H1 (cell line): ENCODE data around the gene L3MBTL3. TPM values are rescaled to one million over a fixed set of nuclear protein-coding genes. Genes with fewer than 3 reads are reported as not detected.

Experiments
- CTCF ChIA-PET: fragments of 300-600 bp; sonication (Branson Sonifier 250); formaldehyde crosslinking; loops from one replicate; lab custom pipeline; 2021; ENCODE audit not compliant: partially characterized antibody; lab: Charles Lee
- POLR2A ChIA-PET: fragments of 300-600 bp; sonication (Branson Sonifier 250); formaldehyde crosslinking; loops from one replicate; lab custom pipeline; 2021; ENCODE audit warnings: inconsistent platforms; ENCODE audit not compliant: partially characterized antibody; lab: Charles Lee
- DNase-seq, 2 experiments: peaks; one replicate each; pipeline versions ENCODE4 v3.0.0 to v3.0.0-alpha.2; 2010 to 2022; ENCODE audit warnings: low spot score in 2 of 2, low read depth in 1 of 2, mixed read lengths in 1 of 2
- FAIRE-seq: peaks from 2 replicates; lab custom pipeline; 2011; peaks lifted over from hg19 to GRCh38; lab: Jason Lieb, UNC
- H2AFZ ChIP-seq: 2 replicates; pipeline ENCODE4 v1.8.1; 2012; ENCODE audit warnings: low read length, inconsistent platforms
- H2AK5ac ChIP-seq: 2 replicates; pipeline ENCODE4 v1.6.1; 2013; ENCODE audit warnings: low read depth, low read length
- H2BK120ac ChIP-seq: replicated peaks from 2 replicates; pipeline ENCODE3; 2013; ENCODE audit warnings: low read depth, low read length, inconsistent platforms
- H2BK12ac ChIP-seq: 2 replicates; pipeline ENCODE4 v1.6.1; 2013; ENCODE audit warnings: low read depth, low read length
- H2BK15ac ChIP-seq: 2 replicates; pipeline ENCODE4 v1.6.1; 2013; ENCODE audit warnings: low read length
- H2BK20ac ChIP-seq: 2 replicates; pipeline ENCODE4 v1.6.1; 2013; ENCODE audit warnings: low read length
- H2BK5ac ChIP-seq: 2 replicates; pipeline ENCODE4 v1.6.1; 2013; ENCODE audit warnings: low read depth, low read length
- H3K14ac ChIP-seq: 2 replicates; pipeline ENCODE4 v1.6.1; 2013; ENCODE audit warnings: inconsistent platforms; ENCODE audit not compliant: insufficient read length
- H3K18ac ChIP-seq: 2 replicates; pipeline ENCODE4 v1.6.1; 2013; ENCODE audit warnings: low read length; ENCODE audit errors: extremely low read depth
- H3K23ac ChIP-seq: 2 replicates; pipeline ENCODE4 v1.6.1; 2013; ENCODE audit warnings: inconsistent platforms; ENCODE audit not compliant: insufficient read length
- H3K23me2 ChIP-seq: 2 replicates; pipeline ENCODE4 v1.6.1; 2013; ENCODE audit warnings: low read depth, low read length
- H3K27ac ChIP-seq: 2 replicates; pipeline ENCODE4 v1.6.1; 2011; ENCODE audit warnings: low read depth, low read length, inconsistent platforms
- H3K27me3 ChIP-seq, 4 experiments: replicated peaks in 1 of 4; 1 replicate in 1 of 4; 2 replicates in 3 of 4; pipeline versions ENCODE4 v1.6.1 to v1.8.1; 2011 to 2013; ENCODE audit warnings: low read length in 3 of 4, mild to moderate bottlenecking in 3 of 4, inconsistent platforms in 2 of 4, mixed read lengths in 2 of 4, moderate library complexity in 1 of 4; ENCODE audit not compliant: control insufficient read depth in 3 of 4, insufficient read depth in 3 of 4; ENCODE audit errors: extremely low read depth in 1 of 4
- H3K36me3 ChIP-seq, 4 experiments: 2 replicates each; pipeline versions ENCODE4 v1.6.1 to v1.8.1; 2011 to 2013; ENCODE audit warnings: mild to moderate bottlenecking in 4 of 4, low read length in 3 of 4, moderate library complexity in 2 of 4, control low read depth in 1 of 4, inconsistent platforms in 1 of 4; ENCODE audit not compliant: insufficient read depth in 4 of 4, control insufficient read depth in 2 of 4
- H3K4ac ChIP-seq: replicated peaks from 2 replicates; pipeline ENCODE3; 2013; ENCODE audit warnings: low read length, low read depth, mixed read lengths, inconsistent platforms; ENCODE audit not compliant: insufficient read length
- H3K4me1 ChIP-seq, 4 experiments: replicated peaks in 1 of 4; 1 replicate in 1 of 4; 2 replicates in 3 of 4; pipeline versions ENCODE4 v1.6.1 to v1.8.1; 2011 to 2013; ENCODE audit warnings: low read length in 3 of 4, inconsistent platforms in 2 of 4, mixed read lengths in 1 of 4; ENCODE audit not compliant: insufficient read depth in 4 of 4, control insufficient read depth in 3 of 4
- H3K4me2 ChIP-seq, 2 experiments: 2 replicates each; pipeline versions ENCODE4 v1.6.1 to v1.8.1; 2011 to 2013; ENCODE audit warnings: low read depth in 2 of 2, low read length in 2 of 2, control low read depth in 1 of 2, inconsistent platforms in 1 of 2, mild to moderate bottlenecking in 1 of 2; ENCODE audit not compliant: insufficient read depth in 1 of 2
- H3K4me3 ChIP-seq, 4 experiments: fragments of 200-600, 300-600 bp in 1 of 4; sonication (generic), shearing (Covaris generic), sonication (Bioruptor Twin) in 1 of 4; 2 replicates each; pipeline versions ENCODE4 v1.5.1 to v1.8.1; 2011 to 2016; ENCODE audit warnings: low read length in 4 of 4, low read depth in 3 of 4, control low read depth in 2 of 4, inconsistent platforms in 2 of 4, mild to moderate bottlenecking in 2 of 4, mixed read lengths in 1 of 4, moderate library complexity in 1 of 4; ENCODE audit not compliant: insufficient read depth in 2 of 4; ENCODE audit errors: extremely low read depth in 1 of 4
- H3K56ac ChIP-seq: replicated peaks from 2 replicates; pipeline ENCODE3; 2013; ENCODE audit warnings: low read depth, mild to moderate bottlenecking, mixed read lengths, low read length, inconsistent platforms; ENCODE audit not compliant: insufficient read length
- H3K79me1 ChIP-seq: 2 replicates; pipeline ENCODE4 v1.6.1; 2013; ENCODE audit warnings: low read depth, low read length, control low read depth
- H3K79me2 ChIP-seq, 2 experiments: 2 replicates each; pipeline versions ENCODE4 v1.6.1 to v1.8.1; 2012 to 2013; ENCODE audit warnings: low read length in 2 of 2, mild to moderate bottlenecking in 2 of 2, inconsistent platforms in 1 of 2; ENCODE audit not compliant: insufficient read depth in 2 of 2, control insufficient read depth in 1 of 2
- H3K9ac ChIP-seq, 4 experiments: replicated peaks in 1 of 4; 1 replicate in 1 of 4; 2 replicates in 3 of 4; pipeline versions ENCODE4 v1.6.1 to v1.8.1; 2011 to 2013; ENCODE audit warnings: low read depth in 3 of 4, low read length in 3 of 4, control low read depth in 2 of 4, mild to moderate bottlenecking in 2 of 4, moderate library complexity in 2 of 4, inconsistent platforms in 1 of 4; ENCODE audit errors: extremely low read depth in 1 of 4
- H3K9me3 ChIP-seq, 2 experiments: 2 replicates each; pipeline versions ENCODE4 v1.6.1 to v1.8.1; 2012 to 2013; ENCODE audit warnings: mild to moderate bottlenecking in 2 of 2, moderate library complexity in 2 of 2, control low read depth in 1 of 2, inconsistent platforms in 1 of 2, low read depth in 1 of 2, low read length in 1 of 2, mixed read lengths in 1 of 2; ENCODE audit not compliant: insufficient read depth in 2 of 2
- H4K20me1 ChIP-seq, 2 experiments: replicated peaks in 1 of 2; 2 replicates each; pipeline versions ENCODE3 to v1.8.1; 2011 to 2013; ENCODE audit warnings: inconsistent platforms in 2 of 2, low read length in 2 of 2, mild to moderate bottlenecking in 1 of 2; ENCODE audit not compliant: insufficient read depth in 2 of 2, control insufficient read depth in 1 of 2
- H4K5ac ChIP-seq: 2 replicates; pipeline ENCODE4 v1.6.1; 2013; ENCODE audit warnings: low read length, low read depth, mixed read lengths, inconsistent platforms; ENCODE audit not compliant: insufficient read length
- H4K8ac ChIP-seq: 2 replicates; pipeline ENCODE4 v1.8.0; 2013; ENCODE audit warnings: mild to moderate bottlenecking, moderate library complexity, low read length, inconsistent platforms; ENCODE audit not compliant: insufficient read depth; ENCODE audit errors: extremely low read depth
- H4K91ac ChIP-seq: replicated peaks from 2 replicates; pipeline ENCODE3; 2013; ENCODE audit warnings: low read length, mixed read lengths, inconsistent platforms; ENCODE audit not compliant: insufficient read length
- ATF2 ChIP-seq: IDR thresholded peaks from 2 replicates; pipeline ENCODE4 v1.6.1; 2012; ENCODE audit warnings: low read length, inconsistent platforms
- CBX8 ChIP-seq: fragments of 300-800, 300-1000 bp; sonication (generic); IDR thresholded peaks from 2 replicates; pipeline ENCODE4 v1.7.1; 2016; ENCODE audit warnings: low read depth, low read length, borderline replicate concordance
- CTCF ChIP-seq, 3 experiments: IDR thresholded peaks; 1 replicate in 2 of 3; 2 replicates in 1 of 3; pipeline versions ENCODE4 v1.5.1 to v1.6.1; 2011; ENCODE audit warnings: low read length in 3 of 3, mild to moderate bottlenecking in 3 of 3, inconsistent platforms in 2 of 3, low read depth in 1 of 3, moderate library complexity in 1 of 3; ENCODE audit not compliant: insufficient read depth in 1 of 3; ENCODE audit errors: control extremely low read depth in 1 of 3
- GABPA ChIP-seq: IDR thresholded peaks from 2 replicates; pipeline ENCODE4 v1.6.1; 2011; ENCODE audit warnings: mild to moderate bottlenecking, low read length, moderate library complexity, borderline replicate concordance; ENCODE audit not compliant: insufficient read depth
- RNF2 ChIP-seq: fragments of 200-900, 300-1000 bp; sonication (generic); IDR thresholded peaks from 2 replicates; pipeline ENCODE4 v1.7.1; 2016; ENCODE audit warnings: borderline replicate concordance, low read depth, mild to moderate bottlenecking, antibody characterized with exemption, low read length; ENCODE audit not compliant: poor library complexity, severe bottlenecking; ENCODE audit errors: missing control alignments
- WGBS, 2 experiments: shearing (Covaris generic) in 1 of 2; methylation state at CpG; one replicate each; pipeline versions ENCODE4 v1.1.6 to v1.1.7; 2013 to 2015; ENCODE audit warnings: low lambda C conversion rate in 2 of 2, mixed read lengths in 2 of 2, inconsistent platforms in 1 of 2, low coverage in 1 of 2, missing lambda C conversion rate in 1 of 2; ENCODE audit not compliant: insufficient replicate concordance in 2 of 2, insufficient coverage in 1 of 2, insufficient read length in 1 of 2; ENCODE audit errors: extremely low coverage in 1 of 2, missing lambda C conversion rate in 1 of 2; 5-methylcytosine and 5-hydroxymethylcytosine counted together
- polyA plus RNA-seq, 7 experiments: library from polyadenylated mRNA; depleted of rRNA in 3 of 7; stranded (reverse) in 5 of 7; unstranded in 2 of 7; fragments of >200 nt in 5 of 7; fragments of 200-250 nt in 2 of 7; gene quantifications; 1 replicate in 5 of 7; 2 replicates in 1 of 7; 4 replicates in 1 of 7; pipeline versions ENCODE4 v1.2.1 to v1.2.3, GENCODE V29; 2011 to 2013; ENCODE audit warnings: missing spikeins in 2 of 7, mixed read lengths in 2 of 7
- total RNA-seq: library from RNA; stranded (reverse); fragmentation: NEBNext Ultra II Directional; extraction: Animal tissue kit (Norgen Biotek cat#: 25700); gene quantifications from 2 replicates; pipeline ENCODE4 v1.2.1, GENCODE V29; 2021

The L3MBTL3 gene
- total and polyA plus RNA-seq, 2 of the 8 experiments (the other 6 are each of a cell fraction or from before 2014, with no cell fraction given), result 3.9 to 17.2 TPM

GRCh38 chr6:130065609-130066156, 47.3 kb downstream of the L3MBTL3 start:
- no peak overlapping the region for H4K8ac ChIP-seq
- H4K5ac ChIP-seq, result no peak overlapping the region
- no peak overlapping the region for H3K4ac ChIP-seq
- H3K56ac ChIP-seq, result no peak overlapping the region
- H2BK15ac ChIP-seq, result no peak overlapping the region
- H3K23me2 ChIP-seq, result no peaks in the 10 kb centered on the region; the same call in 1 of the 2 replicates
- DNase-seq (no peak), FAIRE-seq (no peak)
- H3K4me1 ChIP-seq, result no peaks in the 10 kb centered on the region
- H3K4me3 ChIP-seq, result no peak overlapping the region
- no peaks in the 10 kb centered on the region for H3K79me1 ChIP-seq
- no peak overlapping the region for H3K23ac ChIP-seq
- no peak overlapping the region for H3K9ac ChIP-seq
- H3K27me3 ChIP-seq, result no peaks in the 10 kb centered on the region
- H2BK12ac ChIP-seq, result no peak overlapping the region
- H2BK120ac ChIP-seq, result no peak overlapping the region
- H4K20me1 ChIP-seq, result no peaks in the 10 kb centered on the region
- no peak overlapping the region for H3K18ac ChIP-seq
- no peak overlapping the region for H4K91ac ChIP-seq
- peaks cover 0 to 3% (median 1%) of the 10 kb centered on the region in 4 experiments; a peak in 3 of 8 replicates for H3K36me3 ChIP-seq
- H3K79me2 ChIP-seq, result no peaks in the 10 kb centered on the region
- no peak overlapping the region for H3K14ac ChIP-seq
- no peaks in the 10 kb centered on the region for H3K9me3 ChIP-seq
- no peak overlapping the region for H2AK5ac ChIP-seq
- CTCF ChIA-PET, result no interaction called here
- H2BK5ac ChIP-seq, result no peak overlapping the region
- no peak overlapping the region for H3K4me2 ChIP-seq
- no peak overlapping the region for H3K27ac ChIP-seq
- H2AFZ ChIP-seq, result no peak overlapping the region
- no peak overlapping the region for H2BK20ac ChIP-seq
- POLR2A ChIA-PET, result no interaction called here
- 92% methylated on average over 5 of the region's 5 CpGs; no CpG with 5 or more reads in 1 of the 2 experiments for WGBS, 2 experiments
- TF ChIP-seq CBX8, result no peak
- no peak for TF ChIP-seq ATF2
- TF ChIP-seq CTCF (IDR thresholded peaks at IDR 0.05; ENCODE audit: control extremely low read depth in 1 of 3, insufficient read depth in 1 of 3, low read depth in 1 of 3, low read length in 3 of 3), result no peak
- no peak for TF ChIP-seq GABPA
- TF ChIP-seq RNF2, result no peak
